Activated naive CD4-positive, alpha-beta T cell treated with anti-CD3 and anti-CD28 coated beads, Interleukin-2, amount 50 U/mL, for 24 hours (primary cell): ENCODE results near the gene TSPAN12.

ENCODE experiments used
- H3K27ac Mint-ChIP-seq: one replicate; pipeline ENCODE4 v1.8.0; 2021; ENCODE audit warnings: mild to moderate bottlenecking, mixed read lengths
- H3K27me3 Mint-ChIP-seq: one replicate; pipeline ENCODE4 v1.8.0; 2021; ENCODE audit warnings: mixed read lengths
- H3K36me3 Mint-ChIP-seq: one replicate; pipeline ENCODE4 v1.8.0; 2021; ENCODE audit warnings: mixed read lengths
- H3K4me1 Mint-ChIP-seq: one replicate; pipeline ENCODE4 v1.8.0; 2021; ENCODE audit warnings: mixed read lengths
- H3K4me3 Mint-ChIP-seq: one replicate; pipeline ENCODE4 v1.8.0; 2021; ENCODE audit warnings: mild to moderate bottlenecking, mixed read lengths
- H3K9me3 Mint-ChIP-seq: one replicate; pipeline ENCODE4 v1.8.0; 2021; ENCODE audit warnings: mixed read lengths

Gene TSPAN12

DNA sequence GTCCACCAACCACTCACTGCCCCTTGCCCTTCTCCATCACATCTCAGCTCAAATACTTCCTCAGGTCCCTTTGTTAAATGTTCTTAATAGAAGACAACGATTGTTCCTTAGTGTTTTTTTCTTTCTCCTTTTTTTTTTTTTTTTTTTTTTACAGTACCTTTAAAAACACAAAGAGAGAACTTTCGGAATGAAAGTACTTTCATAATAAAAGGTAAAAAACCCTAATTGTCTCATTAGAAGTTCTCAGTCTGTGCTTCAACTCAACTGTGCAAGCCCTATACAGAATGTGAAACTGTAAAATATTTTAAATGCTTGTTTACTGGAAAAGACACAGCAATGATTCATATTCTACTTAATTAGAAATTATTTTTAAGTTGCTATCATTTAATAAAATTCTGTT, 29.4 kb downstream of the TSPAN12 start:
- H3K9me3 Mint-ChIP-seq, result no peaks in the 10 kb centered on the region
- H3K4me1 Mint-ChIP-seq, result no peaks in the 10 kb centered on the region
- peaks cover 20% of the 10 kb centered on the region for H3K27me3 Mint-ChIP-seq
- H3K4me3 Mint-ChIP-seq, result no peak overlapping the region
- no peak overlapping the region for H3K27ac Mint-ChIP-seq
- H3K36me3 Mint-ChIP-seq, result no peaks in the 10 kb centered on the region

DNA sequence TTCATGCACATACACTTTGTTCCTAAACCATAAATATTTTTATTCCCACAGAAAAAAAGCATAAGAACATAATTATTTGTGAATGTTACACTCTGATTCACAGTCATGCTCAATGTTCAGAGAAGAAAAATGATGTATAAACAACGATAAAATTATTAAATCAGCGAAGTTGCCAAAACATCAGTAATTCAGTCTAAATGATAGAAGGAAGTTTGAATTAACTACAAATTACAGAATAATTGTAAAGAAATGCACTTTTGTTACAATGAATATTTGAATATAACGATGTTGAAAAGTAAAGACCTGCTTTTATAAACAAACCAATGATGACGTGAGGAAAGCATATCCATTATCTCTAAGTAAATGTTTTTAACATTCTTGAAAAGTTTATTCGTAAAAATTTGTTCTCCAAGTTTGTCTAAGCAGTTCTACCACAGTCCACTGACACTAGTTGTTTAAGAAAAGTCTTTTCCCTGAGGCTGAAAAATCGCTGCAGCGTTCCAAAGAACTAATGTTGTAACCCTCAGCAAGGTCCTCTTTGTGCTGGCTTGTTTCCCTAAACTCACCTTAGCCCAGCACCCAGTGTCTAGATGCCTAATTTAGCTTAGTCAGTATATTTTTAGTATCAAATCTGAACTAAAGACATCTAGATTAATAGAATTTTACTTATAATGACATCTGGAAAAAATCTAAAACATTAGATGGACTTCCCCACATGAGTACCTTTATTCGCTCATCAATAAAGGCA, 30.4 kb downstream of the TSPAN12 start:
- no peak overlapping the region for H3K27ac Mint-ChIP-seq
- no peaks in the 10 kb centered on the region for H3K9me3 Mint-ChIP-seq
- H3K36me3 Mint-ChIP-seq, result no peaks in the 10 kb centered on the region
- H3K27me3 Mint-ChIP-seq, result peaks cover 22% of the 10 kb centered on the region
- H3K4me1 Mint-ChIP-seq, result no peaks in the 10 kb centered on the region
- H3K4me3 Mint-ChIP-seq, result no peak overlapping the region

GRCh38 chr7:120825576-120825975, 32.4 kb downstream of the TSPAN12 start:
- H3K36me3 Mint-ChIP-seq, result no peaks in the 10 kb centered on the region
- peaks cover 18% of the 10 kb centered on the region for H3K27me3 Mint-ChIP-seq
- H3K27ac Mint-ChIP-seq, result no peak overlapping the region
- H3K4me3 Mint-ChIP-seq, result no peak overlapping the region
- H3K9me3 Mint-ChIP-seq, result no peaks in the 10 kb centered on the region
- no peaks in the 10 kb centered on the region for H3K4me1 Mint-ChIP-seq

DNA sequence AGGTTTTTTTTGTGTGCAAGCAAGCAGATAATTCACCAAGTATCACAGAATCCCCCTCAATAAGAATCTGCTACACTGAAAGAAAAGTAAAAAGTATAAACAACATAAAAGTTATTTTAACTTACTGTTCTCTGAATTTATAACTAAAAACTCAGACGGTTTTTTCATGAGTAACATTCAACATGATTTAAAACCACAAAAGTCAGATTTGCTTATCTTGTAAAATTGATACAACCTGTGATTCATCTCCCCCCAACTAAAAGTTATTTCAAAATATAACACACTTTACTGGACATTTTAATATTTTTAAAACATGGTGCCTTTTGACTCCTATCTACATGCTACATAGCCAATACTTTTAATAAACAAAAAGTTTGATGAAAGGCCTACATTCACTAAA, 32.8 kb downstream of the TSPAN12 start:
- no peak overlapping the region for H3K27ac Mint-ChIP-seq
- H3K36me3 Mint-ChIP-seq, result no peaks in the 10 kb centered on the region
- peaks cover 21% of the 10 kb centered on the region for H3K27me3 Mint-ChIP-seq

GRCh38 chr7:120819861-120820260, 38.1 kb downstream of the TSPAN12 start:
- no peak overlapping the region for H3K27ac Mint-ChIP-seq

More for the DNA sequence above, 32.8 kb downstream of the TSPAN12 start:
- Mint-ChIP-seq H3K4me3 (no peak overlapping the region), H3K9me3 (no peaks in the 10 kb centered on the region), H3K4me1 (no peaks in the 10 kb centered on the region)

DNA sequence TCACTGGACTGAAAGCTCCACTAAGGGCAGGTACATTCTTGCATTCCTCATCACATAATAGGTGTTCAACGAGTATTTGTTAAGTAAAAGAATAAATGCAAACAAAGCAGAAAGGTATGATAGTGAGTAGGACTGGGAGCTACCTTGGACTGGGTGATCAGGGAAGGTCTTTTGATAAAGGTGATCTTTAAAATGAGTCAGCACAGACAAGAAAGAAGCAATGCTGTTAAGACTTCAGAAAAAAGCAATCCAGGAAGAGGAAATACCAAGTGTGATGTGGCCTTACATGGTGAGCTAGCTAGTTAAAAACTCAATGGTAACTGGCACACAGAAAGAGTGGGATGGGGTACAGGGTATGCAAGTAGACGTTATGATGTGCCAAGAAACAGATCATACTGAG, 40.1 kb downstream of the TSPAN12 start:
- Mint-ChIP-seq H3K27me3 (peaks cover 15% of the 10 kb centered on the region), H3K36me3 (no peaks in the 10 kb centered on the region), H3K4me3 (no peak overlapping the region), H3K9me3 (no peaks in the 10 kb centered on the region), H3K4me1 (no peaks in the 10 kb centered on the region), H3K27ac (no peak overlapping the region)

More at GRCh38 chr7:120819861-120820260, 38.1 kb downstream of the TSPAN12 start:
- Mint-ChIP-seq H3K4me3 (no peak overlapping the region), H3K4me1 (no peaks in the 10 kb centered on the region), H3K27me3 (peaks cover 18% of the 10 kb centered on the region), H3K9me3 (no peaks in the 10 kb centered on the region), H3K36me3 (no peaks in the 10 kb centered on the region)

DNA sequence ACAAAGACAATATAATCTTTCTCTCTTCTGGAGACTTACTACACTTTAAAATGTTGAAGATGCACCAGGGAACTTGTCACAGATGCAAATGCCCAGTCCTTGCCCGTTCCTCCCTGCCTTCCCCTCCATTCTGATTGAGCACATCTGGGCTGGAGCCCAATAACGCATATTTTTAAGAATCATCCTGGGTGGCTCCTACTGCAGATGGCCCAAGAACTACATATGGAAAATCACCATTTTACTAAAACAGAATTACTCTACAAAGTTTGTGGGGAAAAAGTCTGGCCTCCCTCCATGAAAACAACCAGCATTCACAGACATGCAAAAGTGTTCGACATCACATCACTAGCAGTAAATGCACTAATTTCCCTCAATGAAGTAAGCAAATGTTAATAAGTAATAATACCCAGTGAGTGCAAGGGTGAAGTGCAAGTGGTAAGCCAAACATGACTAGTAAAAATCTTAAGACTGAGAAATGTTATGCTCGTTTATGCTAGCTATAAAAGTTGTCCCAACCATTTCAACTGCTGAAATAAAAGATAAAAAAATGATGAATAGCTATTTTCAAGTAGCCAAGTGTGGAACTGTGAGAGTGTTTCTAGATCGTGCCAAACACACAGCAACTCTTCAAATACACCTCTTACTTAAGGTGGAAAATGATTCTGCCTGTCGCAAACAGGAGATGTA, 43.5 kb downstream of the TSPAN12 start:
- Mint-ChIP-seq H3K9me3 (no peaks in the 10 kb centered on the region), H3K27me3 (peaks cover 7% of the 10 kb centered on the region), H3K4me1 (no peaks in the 10 kb centered on the region), H3K27ac (no peak overlapping the region), H3K36me3 (no peaks in the 10 kb centered on the region), H3K4me3 (no peak overlapping the region)

DNA sequence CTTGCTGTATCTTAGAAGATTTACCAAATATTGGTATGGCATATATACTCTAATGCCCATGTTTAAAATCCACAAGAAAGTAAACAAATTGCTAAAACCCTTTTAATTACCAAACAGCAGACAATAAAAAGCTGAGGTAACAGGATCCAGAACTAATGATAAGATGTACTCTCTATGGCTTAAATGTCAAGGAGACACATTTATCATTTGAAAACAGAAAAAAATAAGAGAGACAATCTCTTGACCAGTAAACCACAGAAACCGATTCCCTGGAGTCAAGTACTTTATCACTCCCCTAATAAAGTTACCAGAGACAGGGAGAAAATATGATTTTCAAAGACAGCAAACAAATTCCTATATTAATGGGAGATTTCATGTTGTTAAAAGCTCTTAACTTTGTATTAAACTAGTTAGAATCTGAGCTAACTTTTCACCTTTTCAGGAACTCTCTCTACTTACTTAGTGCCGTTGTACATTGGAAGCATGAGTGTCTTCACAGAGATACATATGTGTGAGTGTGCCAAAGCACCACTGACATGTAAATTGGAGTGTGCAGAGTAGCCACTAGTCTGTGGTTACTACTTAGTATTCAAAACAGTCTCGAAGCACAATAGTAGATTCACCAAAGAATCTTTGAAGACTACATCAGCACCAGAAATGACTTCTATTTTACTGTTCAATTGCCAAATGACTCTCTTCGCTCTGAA, 44.2 kb downstream of the TSPAN12 start:
- Mint-ChIP-seq H3K27ac (no peak overlapping the region), H3K4me3 (no peak overlapping the region), H3K4me1 (no peaks in the 10 kb centered on the region), H3K9me3 (no peaks in the 10 kb centered on the region), H3K36me3 (no peaks in the 10 kb centered on the region), H3K27me3 (peaks cover 7% of the 10 kb centered on the region)

- H3K27me3 Mint-ChIP-seq, result peaks cover 4% of the 10 kb centered on the region
- H3K4me3 Mint-ChIP-seq, result no peak overlapping the region
- no peaks in the 10 kb centered on the region for H3K9me3 Mint-ChIP-seq
- H3K36me3 Mint-ChIP-seq, result no peaks in the 10 kb centered on the region
- H3K27ac Mint-ChIP-seq, result no peak overlapping the region
- no peaks in the 10 kb centered on the region for H3K4me1 Mint-ChIP-seq
Measured at GRCh38 chr7:120813089-120813488, 44.9 kb downstream of the TSPAN12 start.

DNA sequence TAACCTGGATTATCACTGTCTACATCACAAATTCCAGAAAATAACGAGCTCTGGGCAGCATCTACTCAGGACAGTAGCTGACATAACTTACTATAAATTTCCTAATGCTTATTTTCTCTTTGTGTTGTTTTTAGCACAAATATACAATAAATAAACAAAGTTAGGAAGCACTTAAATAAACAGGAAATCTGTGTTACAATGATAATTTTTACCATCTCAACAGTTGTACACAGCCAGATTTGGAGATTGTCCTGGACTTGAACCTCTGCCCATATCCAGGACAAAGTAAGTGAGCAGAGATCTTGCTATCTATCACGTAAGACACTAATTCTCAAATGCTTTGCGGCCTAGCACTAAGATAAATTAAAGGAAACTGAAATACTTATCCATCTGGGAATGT, 48.7 kb downstream of the TSPAN12 start:
- no peak overlapping the region for H3K27ac Mint-ChIP-seq
- H3K4me1 Mint-ChIP-seq, result no peaks in the 10 kb centered on the region
- H3K36me3 Mint-ChIP-seq, result no peaks in the 10 kb centered on the region
- H3K4me3 Mint-ChIP-seq, result no peak overlapping the region
- H3K27me3 Mint-ChIP-seq, result peaks cover 4% of the 10 kb centered on the region
- no peaks in the 10 kb centered on the region for H3K9me3 Mint-ChIP-seq

DNA sequence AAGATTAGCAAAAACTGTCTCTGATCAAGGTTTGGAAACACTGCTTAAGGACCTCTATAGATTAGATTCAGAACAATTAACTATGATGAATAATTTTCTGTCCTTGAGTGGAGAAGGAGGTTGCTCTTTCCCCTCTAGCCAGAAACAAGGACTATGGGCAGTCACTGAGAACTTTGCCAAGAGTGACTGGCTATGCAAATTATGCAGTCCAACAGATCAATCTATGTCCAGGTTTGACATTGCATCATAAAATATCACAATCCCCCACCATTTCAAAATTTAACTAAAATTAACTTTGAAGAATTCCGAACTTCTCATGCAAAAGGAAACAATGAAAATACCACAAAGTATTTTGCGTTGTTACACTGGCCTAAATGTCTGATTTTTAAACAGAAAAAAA, 50.6 kb downstream of the TSPAN12 start:
- H3K4me3 Mint-ChIP-seq, result no peak overlapping the region
- H3K36me3 Mint-ChIP-seq, result no peaks in the 10 kb centered on the region
- H3K27me3 Mint-ChIP-seq, result peaks cover 4% of the 10 kb centered on the region
- H3K9me3 Mint-ChIP-seq, result no peaks in the 10 kb centered on the region
- H3K27ac Mint-ChIP-seq, result no peak overlapping the region
- H3K4me1 Mint-ChIP-seq, result no peaks in the 10 kb centered on the region

DNA sequence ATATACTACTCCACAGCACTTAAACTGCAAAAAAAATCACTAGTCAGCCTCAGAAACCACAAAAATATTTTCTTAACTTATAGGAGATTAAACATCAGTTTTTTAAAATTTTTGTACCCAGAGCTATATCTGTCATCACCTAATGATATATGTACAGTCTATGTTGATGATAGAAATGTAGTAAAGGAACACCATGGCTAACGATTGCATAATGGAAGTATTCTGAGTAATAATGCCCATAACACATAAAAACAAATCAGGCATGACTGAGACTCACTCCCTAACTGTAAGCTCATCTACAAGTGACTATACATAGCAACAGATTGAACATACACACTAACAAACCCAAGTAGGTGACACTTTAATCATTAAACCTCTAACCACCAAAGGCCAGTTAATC, 51.3 kb downstream of the TSPAN12 start:
- no peaks in the 10 kb centered on the region for H3K4me1 Mint-ChIP-seq
- peaks cover 4% of the 10 kb centered on the region for H3K27me3 Mint-ChIP-seq
- no peak overlapping the region for H3K27ac Mint-ChIP-seq
- H3K4me3 Mint-ChIP-seq, result no peak overlapping the region
- H3K9me3 Mint-ChIP-seq, result no peaks in the 10 kb centered on the region
- no peaks in the 10 kb centered on the region for H3K36me3 Mint-ChIP-seq

DNA sequence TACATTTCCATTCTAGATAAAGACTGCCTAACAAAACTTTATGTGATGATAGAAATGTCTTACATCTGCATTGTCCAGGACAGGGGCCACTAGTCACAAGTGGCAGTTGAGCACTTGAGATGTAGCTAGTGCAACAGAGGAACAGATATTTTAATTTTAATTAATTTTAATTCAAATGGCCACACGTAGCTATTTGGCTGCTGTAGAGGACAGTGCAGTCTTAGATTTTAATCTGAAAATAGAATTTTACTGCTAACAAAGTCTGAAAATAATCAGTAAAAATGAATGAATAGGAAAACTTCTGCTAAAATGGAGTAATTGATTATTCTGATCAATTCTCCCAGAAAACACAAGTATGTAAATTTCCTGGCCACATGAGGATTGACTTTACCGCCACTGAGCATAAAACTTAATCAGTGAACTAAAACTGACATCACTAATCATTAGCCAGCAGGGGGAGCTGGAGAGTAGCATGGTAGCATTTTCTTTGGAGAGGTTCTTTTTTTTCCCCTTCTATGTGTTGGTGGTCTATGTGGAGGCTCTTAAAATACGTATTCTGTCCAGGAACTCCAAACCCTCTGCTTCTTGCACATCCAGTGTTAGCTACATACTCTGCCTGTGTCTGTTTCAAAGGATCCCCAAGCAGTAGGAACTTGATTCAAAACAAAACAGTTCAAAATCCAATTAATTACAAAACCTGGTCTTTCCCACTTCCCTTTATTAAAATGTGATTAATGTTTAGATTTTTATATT, 52.1 kb downstream of the TSPAN12 start:
- Mint-ChIP-seq H3K27ac (no peak overlapping the region), H3K27me3 (peaks cover 4% of the 10 kb centered on the region), H3K4me1 (no peaks in the 10 kb centered on the region), H3K36me3 (no peaks in the 10 kb centered on the region), H3K9me3 (no peaks in the 10 kb centered on the region), H3K4me3 (no peak overlapping the region)

DNA sequence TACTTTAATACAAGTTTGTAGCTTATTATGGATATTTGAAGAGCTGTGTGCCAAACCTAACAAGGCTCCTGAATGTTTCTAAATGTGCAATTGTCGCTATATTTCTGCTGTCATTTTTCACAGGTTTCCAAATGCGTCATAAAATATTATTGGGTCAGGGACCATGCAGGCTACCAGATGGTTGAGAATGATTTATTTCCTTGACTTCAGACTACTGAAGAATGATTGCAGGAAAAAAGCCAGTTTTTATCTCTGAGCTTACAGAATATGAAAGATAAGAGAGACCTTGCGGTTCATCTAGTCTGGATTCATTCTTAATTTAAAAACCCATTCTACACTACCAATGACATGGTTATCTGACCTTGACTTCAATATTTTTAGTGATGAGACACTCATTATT, 55.2 kb downstream of the TSPAN12 start:
- Mint-ChIP-seq H3K4me3 (no peak overlapping the region), H3K9me3 (no peaks in the 10 kb centered on the region), H3K27me3 (peaks cover 6% of the 10 kb centered on the region), H3K27ac (no peak overlapping the region), H3K4me1 (no peaks in the 10 kb centered on the region), H3K36me3 (no peaks in the 10 kb centered on the region)

GRCh38 chr7:120799813-120800475, 58.0 kb downstream of the TSPAN12 start:
- H3K4me1 Mint-ChIP-seq, result no peaks in the 10 kb centered on the region
- H3K9me3 Mint-ChIP-seq, result no peaks in the 10 kb centered on the region
- no peak overlapping the region for H3K27ac Mint-ChIP-seq
- H3K4me3 Mint-ChIP-seq, result no peak overlapping the region
- H3K27me3 Mint-ChIP-seq, result peaks cover 2% of the 10 kb centered on the region
- H3K36me3 Mint-ChIP-seq, result no peaks in the 10 kb centered on the region
